Measurements from ENCODE around the gene KIFAP3. TPM values are rescaled to one million over a fixed set of nuclear protein-coding genes. Genes with fewer than 3 reads are reported as not detected.

KIFAP3 gene
- total RNA-seq, 4 donors from 2014 or later: 32.7 to 41.0 (median 33.7) TPM

DNA sequence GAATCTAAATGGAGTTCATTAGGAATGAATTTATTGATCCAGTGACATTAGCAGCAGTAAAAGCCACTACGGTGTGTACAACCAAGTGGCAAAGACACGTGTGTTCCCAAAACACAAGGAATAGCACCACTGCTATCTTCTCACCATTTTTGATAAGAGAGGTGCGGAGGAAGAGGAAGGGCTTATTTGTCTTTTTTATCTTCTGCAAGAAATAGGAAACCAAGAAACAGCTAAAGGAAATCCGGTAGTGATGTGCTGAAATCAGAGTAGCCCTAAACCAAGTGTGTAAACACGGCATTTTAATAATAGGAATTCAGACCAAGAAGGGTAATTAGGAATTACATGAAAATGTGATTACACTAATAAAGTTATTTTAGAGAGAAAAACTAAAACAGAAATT, 171.7 kb downstream of the KIFAP3 start:
- WGBS, 2 donors: 69 to 72% methylated on average over 5 of the region's 5 CpGs
- Histone ChIP-seq H3K4me3 (replicated peaks in 1 of 3) (no peak overlapping the region), H3K36me3 (no peaks in the 10 kb centered on the region), H3K27me3 (no peaks in the 10 kb centered on the region), H3K9me3 (no peaks in the 10 kb centered on the region), H3K27ac (no peak overlapping the region), H3K4me1 (no peaks in the 10 kb centered on the region)
- intact Hi-C loops (cut with DNase I): no loop called here
- no peak for TF ChIP-seq CTCF (IDR thresholded peaks at IDR 0.05)
- DNase-seq: no peak

DNA sequence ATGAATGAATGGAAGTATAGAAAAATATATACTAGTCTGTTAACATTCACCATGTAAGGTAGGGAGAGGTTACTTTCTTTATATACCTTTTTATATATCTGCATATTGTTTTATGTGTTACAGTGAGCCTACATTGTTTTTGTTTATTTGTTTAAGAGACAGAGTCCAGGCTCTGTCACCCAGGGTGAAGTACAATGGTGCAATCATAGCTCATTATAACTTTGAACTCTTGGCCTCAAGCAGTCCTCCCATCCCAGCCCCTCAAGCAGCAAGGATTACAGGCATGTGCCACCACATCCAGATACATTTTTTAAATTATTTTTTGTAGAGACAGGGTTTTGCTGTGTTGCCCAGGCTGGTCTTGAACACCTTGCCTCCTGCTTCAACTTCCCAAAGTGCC, 173.4 kb downstream of the KIFAP3 start:
- Histone ChIP-seq H3K4me3 (replicated peaks in 1 of 3) (no peak overlapping the region), H3K9me3 (no peaks in the 10 kb centered on the region), H3K27me3 (no peaks in the 10 kb centered on the region), H3K4me1 (no peaks in the 10 kb centered on the region), H3K36me3 (no peaks in the 10 kb centered on the region), H3K27ac (no peak overlapping the region)
- no peak for TF ChIP-seq POLR2A (IDR thresholded peaks at IDR 0.05)
- TF ChIP-seq CTCF (IDR thresholded peaks at IDR 0.05): no peak
- DNase-seq: no peak
- intact Hi-C loops (cut with DNase I): no loop called here

- no peaks in the 10 kb centered on the region for H3K4me1 ChIP-seq
- no peak for DNase-seq
- TF ChIP-seq CTCF (IDR thresholded peaks at IDR 0.05) (no peak), POLR2A (IDR thresholded peaks at IDR 0.05) (no peak)
- H3K27me3 ChIP-seq: no peaks in the 10 kb centered on the region
- no peak overlapping the region for H3K4me3 ChIP-seq (replicated peaks in 1 of 3)
- H3K27ac ChIP-seq: no peak overlapping the region
- intact Hi-C loops (cut with DNase I): no loop called here
- no peaks in the 10 kb centered on the region for H3K36me3 ChIP-seq
- H3K9me3 ChIP-seq: no peaks in the 10 kb centered on the region
Measured at GRCh38 chr1:169900571-169900970, 173.9 kb downstream of the KIFAP3 start.

GRCh38 chr1:169899519-169900217, 174.8 kb downstream of the KIFAP3 start:
- H3K27ac ChIP-seq: no peak overlapping the region
- H3K27me3 ChIP-seq: no peaks in the 10 kb centered on the region
- H3K4me3 ChIP-seq (replicated peaks in 1 of 3): no peak overlapping the region
- no peaks in the 10 kb centered on the region for H3K9me3 ChIP-seq
- no peak for DNase-seq
- H3K4me1 ChIP-seq: peaks cover 0 to 2% of the 10 kb centered on the region in 2 donors
- TF ChIP-seq CTCF (IDR thresholded peaks at IDR 0.05): no peak
- TF ChIP-seq POLR2A (IDR thresholded peaks at IDR 0.05): no peak
- H3K36me3 ChIP-seq: no peaks in the 10 kb centered on the region
- 55 to 69% methylated on average over 4 of the region's 4 CpGs for WGBS, 2 donors
- intact Hi-C loops (cut with DNase I): no loop called here

GRCh38 chr1:169896013-169896412, 178.5 kb downstream of the KIFAP3 start:
- H3K4me3 ChIP-seq (replicated peaks in 1 of 3): no peak overlapping the region
- intact Hi-C loops (cut with DNase I): no loop called here
- no peak for TF ChIP-seq CTCF (IDR thresholded peaks at IDR 0.05)
- TF ChIP-seq POLR2A (IDR thresholded peaks at IDR 0.05): no peak
- H3K9me3 ChIP-seq: no peaks in the 10 kb centered on the region
- 89 to 91% methylated on average over 4 of the region's 4 CpGs for WGBS, 2 donors
- H3K36me3 ChIP-seq: no peaks in the 10 kb centered on the region
- H3K4me1 ChIP-seq: peaks cover 15 to 21% of the 10 kb centered on the region in 2 donors
- DNase-seq: no peak
- H3K27ac ChIP-seq: no peak overlapping the region
- no peaks in the 10 kb centered on the region for H3K27me3 ChIP-seq

Measured in thyroid gland (tissue), 4 donors.